Neural progenitor cell (in vitro differentiated cells): ENCODE data around the gene RNF166.
A peak's percentile ranks its signal among the peaks of the same experiment; 100 is the strongest.

Source experiments
- EZH2 ChIP-seq: fragments of 200-600 bp; sonication (generic); IDR thresholded peaks from 2 replicates; pipeline ENCODE4 v1.6.1; 2017; ENCODE audit warnings: antibody characterized with exemption, mild to moderate bottlenecking, moderate library complexity
- TF ChIP-seq, protein P1 (sequence below): fragments of 200-600 bp; sonication (generic); IDR thresholded peaks from 2 replicates; pipeline ENCODE4 v1.5.1; 2017; ENCODE audit warnings: antibody characterized with exemption, mild to moderate bottlenecking

DNA sequence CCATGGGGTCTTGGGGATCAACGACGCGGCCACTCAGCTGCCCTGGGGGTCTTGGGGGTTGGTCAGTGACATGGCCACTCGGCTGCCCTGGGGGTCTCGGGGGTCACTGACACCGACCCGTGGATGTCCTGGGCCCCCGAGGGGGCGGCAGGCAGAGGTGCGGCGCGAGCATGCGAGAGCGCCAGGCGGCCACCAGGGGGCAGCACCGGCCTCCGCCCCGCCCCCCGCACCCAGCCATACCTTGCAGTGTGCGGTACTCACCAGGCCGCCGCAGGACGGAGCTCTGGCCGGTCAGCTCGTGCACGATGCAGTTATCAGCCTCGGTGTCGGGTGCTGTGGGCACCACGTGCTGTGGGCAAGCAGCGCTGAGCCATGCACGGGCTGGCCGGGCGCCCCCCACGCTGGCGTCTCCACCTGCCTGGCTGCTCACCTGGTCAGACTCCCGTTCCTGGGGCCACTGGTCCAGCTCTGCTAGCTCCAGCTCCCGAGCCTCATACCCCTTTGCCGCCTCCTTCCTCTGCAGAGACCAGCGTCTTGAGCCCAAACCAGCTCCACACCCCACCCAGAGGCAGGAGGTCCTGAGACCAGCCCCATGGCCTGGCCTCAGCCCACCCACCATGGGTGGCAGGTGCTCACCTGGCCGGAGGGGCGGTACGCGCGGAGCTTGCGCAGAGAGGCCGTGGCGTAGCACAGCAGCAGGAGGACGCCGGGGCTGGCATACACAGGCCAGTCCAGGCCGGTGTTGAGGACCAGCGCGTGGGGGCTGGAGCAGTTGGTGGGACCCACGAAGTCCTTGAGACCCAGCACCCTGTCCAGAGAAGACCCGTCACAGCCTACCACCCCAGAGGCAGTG lies 31.3 kb upstream of the RNF166 start:
- TF ChIP-seq, protein P1, sequence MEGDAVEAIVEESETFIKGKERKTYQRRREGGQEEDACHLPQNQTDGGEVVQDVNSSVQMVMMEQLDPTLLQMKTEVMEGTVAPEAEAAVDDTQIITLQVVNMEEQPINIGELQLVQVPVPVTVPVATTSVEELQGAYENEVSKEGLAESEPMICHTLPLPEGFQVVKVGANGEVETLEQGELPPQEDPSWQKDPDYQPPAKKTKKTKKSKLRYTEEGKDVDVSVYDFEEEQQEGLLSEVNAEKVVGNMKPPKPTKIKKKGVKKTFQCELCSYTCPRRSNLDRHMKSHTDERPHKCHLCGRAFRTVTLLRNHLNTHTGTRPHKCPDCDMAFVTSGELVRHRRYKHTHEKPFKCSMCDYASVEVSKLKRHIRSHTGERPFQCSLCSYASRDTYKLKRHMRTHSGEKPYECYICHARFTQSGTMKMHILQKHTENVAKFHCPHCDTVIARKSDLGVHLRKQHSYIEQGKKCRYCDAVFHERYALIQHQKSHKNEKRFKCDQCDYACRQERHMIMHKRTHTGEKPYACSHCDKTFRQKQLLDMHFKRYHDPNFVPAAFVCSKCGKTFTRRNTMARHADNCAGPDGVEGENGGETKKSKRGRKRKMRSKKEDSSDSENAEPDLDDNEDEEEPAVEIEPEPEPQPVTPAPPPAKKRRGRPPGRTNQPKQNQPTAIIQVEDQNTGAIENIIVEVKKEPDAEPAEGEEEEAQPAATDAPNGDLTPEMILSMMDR = peak; percentile 94
- no peak for TF ChIP-seq EZH2
